ENCODE measurements around the gene DNAAF8.
"Not testable (repeated sequence)": the region's sequence is repeated elsewhere in the genome, so short reads cannot be mapped to it uniquely, and the experiment has no call there.

DNAAF8 gene

DNA sequence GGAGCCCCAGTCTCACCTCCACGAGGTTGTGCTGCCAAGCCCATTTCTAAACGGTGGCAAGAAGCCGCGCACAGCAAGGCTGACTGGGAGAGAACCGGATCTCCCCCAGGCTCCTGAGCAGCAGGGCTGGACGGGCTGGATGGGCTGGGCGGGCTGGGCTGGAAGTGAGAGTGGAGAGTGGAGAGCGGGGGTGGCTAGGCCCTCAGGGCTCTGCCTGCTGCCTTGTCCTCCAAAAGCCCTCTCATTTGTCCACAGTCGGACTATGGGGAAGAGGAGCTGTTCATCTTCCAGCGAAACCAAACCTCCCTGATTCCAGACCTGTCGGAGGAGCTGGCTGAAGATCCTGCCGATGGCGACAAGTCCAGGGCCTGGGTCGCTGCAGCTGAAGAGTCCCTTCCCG lies 3.2 kb downstream of the DNAAF8 start:
- no peak for DNase-seq (ENCODE audit: low read depth)
- TF ChIP-seq, protein P1, sequence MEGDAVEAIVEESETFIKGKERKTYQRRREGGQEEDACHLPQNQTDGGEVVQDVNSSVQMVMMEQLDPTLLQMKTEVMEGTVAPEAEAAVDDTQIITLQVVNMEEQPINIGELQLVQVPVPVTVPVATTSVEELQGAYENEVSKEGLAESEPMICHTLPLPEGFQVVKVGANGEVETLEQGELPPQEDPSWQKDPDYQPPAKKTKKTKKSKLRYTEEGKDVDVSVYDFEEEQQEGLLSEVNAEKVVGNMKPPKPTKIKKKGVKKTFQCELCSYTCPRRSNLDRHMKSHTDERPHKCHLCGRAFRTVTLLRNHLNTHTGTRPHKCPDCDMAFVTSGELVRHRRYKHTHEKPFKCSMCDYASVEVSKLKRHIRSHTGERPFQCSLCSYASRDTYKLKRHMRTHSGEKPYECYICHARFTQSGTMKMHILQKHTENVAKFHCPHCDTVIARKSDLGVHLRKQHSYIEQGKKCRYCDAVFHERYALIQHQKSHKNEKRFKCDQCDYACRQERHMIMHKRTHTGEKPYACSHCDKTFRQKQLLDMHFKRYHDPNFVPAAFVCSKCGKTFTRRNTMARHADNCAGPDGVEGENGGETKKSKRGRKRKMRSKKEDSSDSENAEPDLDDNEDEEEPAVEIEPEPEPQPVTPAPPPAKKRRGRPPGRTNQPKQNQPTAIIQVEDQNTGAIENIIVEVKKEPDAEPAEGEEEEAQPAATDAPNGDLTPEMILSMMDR (conservative IDR thresholded peaks at IDR 0.05; ENCODE audit: low read depth, low read length) = no peak
- no peak overlapping the region for H3K4me3 ChIP-seq (ENCODE audit: low read length)

DNA sequence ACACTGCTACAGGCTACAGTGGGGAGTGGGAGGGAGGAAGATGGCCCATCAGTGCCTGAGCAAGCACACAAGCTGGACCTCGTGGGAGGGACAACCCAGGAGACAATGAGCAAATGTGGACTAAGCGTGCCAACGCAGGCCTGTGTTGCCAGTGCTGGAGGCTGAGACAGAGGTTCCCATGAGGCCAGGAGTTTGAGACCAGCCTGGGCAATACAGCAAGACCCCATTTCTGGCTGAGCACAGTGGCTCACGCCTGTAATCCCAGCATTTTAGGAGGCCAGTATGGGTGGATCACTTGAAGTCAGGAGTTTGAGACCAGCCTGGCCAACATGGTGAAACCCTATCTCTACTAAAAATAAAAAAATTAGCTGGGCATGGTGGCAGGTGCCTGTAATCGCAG lies 4.0 kb downstream of the DNAAF8 start:
- DNase-seq (ENCODE audit: low read depth); H3K4me3 ChIP-seq (ENCODE audit: low read length): not testable (repeated sequence)

DNA sequence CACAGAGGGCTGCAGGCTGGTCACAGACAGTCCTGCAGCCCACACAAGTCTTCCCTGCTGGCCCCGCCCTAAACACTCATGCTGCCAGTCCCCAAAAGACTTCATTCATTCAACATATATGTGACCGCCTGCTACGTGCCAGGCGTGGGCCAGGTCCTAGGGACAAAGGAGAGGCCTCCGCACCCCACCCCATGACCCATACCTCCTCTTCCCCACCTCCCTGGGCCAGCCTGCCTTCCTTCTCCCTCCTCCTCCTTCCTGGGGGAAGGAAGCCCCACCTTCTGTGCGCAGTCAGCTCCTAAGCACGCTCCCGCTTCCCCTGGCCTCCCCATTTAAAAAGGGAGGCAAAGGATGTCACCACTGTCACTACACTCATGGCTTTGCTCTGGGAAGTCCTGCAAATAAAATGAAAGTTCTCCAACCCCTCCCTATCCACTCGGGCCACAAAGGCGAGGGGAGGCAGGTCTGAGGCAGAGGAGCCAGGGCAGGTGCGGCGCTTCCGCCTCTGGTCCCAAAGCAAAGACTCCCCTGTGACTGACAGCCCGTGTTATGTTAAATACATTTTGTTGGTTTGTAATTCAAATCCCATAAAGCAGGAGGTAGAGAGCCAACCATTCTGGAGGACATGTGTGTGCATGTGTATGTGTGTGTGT lies 9.0 kb downstream of the DNAAF8 start:
- TF ChIP-seq, protein P1 (conservative IDR thresholded peaks at IDR 0.05; ENCODE audit: low read depth, low read length) = no peak
- no peak for DNase-seq (ENCODE audit: low read depth)
- no peak overlapping the region for H3K4me3 ChIP-seq (ENCODE audit: low read length)

DNA sequence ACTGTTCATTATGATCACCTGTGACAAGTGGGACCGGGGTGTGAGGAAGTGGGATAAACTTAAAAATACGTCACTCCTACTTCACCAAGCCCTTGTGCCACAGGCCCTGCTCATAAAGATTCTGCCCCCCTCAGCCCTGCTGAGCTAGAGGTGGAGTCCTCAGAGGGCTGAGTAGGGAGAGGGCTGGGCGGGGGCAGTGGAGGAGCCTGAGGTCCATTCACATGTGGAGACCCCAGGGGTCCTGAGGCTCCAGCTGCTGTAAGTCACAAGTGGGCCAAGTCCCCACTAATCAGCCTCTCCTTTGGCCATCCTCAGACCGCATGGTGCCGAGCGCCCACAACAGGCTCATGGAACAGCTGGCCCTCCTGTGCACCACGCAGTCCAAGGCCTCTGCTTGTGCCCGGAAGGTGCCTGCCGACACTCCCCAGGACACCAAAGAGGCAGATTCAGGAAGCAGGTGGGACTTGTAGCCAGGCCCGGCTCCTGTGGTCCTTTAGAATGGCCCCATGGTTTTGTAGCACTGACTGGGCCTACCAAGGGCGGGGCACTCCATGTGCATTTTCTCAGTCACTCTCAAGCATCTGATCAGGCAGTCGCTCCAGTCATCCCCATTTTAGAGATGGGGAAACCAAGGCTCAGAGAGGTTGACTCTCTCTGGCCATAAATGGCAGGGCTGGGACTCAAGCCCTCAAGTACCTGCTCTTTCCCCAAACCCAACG lies 10.4 kb downstream of the DNAAF8 start:
- DNase-seq (ENCODE audit: low read depth) = no peak
- TF ChIP-seq, protein P1 (conservative IDR thresholded peaks at IDR 0.05; ENCODE audit: low read depth, low read length) = no peak

DNA sequence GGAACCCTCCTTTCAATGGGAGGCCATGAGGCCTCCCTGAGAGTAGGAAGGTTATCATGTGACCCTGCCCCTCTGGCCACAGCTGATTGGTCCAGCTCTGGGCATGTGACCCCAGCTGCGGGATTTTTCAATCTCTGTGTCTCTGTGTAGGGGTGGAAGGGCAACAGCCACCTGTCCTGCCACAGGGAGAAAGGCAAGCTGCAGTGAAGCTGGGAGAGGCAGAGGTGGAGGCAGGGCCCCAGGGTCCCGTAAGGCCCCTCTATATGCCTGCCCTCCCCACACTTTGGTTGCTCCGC lies 10.9 kb downstream of the DNAAF8 start:
- H3K4me3 ChIP-seq (ENCODE audit: low read length) = no peak overlapping the region
- TF ChIP-seq, protein P1 (conservative IDR thresholded peaks at IDR 0.05; ENCODE audit: low read depth, low read length) = no peak
- no peak for DNase-seq (ENCODE audit: low read depth)

More for the DNA sequence above, 10.4 kb downstream of the DNAAF8 start:
- no peak overlapping the region for H3K4me3 ChIP-seq (ENCODE audit: low read length)

DNA sequence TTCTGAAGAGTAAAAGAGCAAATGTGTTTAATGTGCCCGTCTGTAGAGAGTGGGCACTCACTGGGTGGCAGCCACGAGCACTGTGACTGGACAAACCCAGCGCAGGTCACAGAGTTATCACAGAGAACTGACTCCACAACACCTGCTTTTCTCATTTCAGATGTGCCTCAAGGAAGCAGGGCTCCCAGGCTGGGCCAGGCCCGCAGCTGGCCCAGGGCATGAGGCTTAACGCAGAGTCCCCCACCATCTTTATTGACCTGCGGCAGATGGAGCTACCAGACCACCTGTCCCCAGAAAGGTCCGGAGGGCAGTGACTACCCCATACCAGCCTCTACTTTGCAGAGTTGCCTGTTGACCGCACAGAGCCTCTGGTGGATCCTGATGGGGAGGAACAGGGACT lies 11.9 kb downstream of the DNAAF8 start:
- no peak overlapping the region for H3K4me3 ChIP-seq (ENCODE audit: low read length)
- DNase-seq (ENCODE audit: low read depth) = no peak
- TF ChIP-seq, protein P1 (conservative IDR thresholded peaks at IDR 0.05; ENCODE audit: low read depth, low read length) = no peak

DNA sequence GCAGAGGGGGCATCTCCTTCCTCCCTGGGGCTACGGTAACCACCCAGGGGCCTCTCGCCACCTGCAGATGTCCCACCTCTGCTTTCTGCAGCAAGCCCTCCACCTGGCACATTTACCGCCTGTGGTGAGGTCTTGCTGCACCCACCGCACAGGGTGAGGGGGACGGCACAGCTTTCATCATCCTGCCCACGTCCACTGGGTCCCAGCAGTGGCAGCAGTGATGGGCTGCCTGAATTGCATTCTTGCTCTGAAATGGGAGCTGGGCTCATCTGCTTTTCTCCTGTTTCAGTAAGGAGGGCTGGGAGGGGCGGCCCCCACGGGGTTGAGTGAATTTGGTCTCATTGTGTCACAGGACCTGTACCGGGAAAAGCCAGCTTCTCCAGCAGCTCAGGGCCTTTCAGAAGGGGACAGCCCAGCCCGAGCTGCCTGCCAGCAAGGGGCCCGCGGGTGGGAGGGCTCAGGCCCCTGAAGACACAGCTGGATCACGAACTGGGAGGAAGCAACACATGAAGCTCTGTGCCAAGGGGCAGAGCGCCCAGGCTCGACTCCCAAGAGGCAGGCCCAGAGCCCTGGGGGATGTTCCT lies 12.7 kb downstream of the DNAAF8 start:
- TF ChIP-seq, protein P1 (conservative IDR thresholded peaks at IDR 0.05; ENCODE audit: low read depth, low read length) = no peak
- DNase-seq (ENCODE audit: low read depth) = no peak
- H3K4me3 ChIP-seq (ENCODE audit: low read length) = no peak overlapping the region

Data from retinal pigment epithelial cell (primary cell).